ENCODE measurements around the gene GRIA1. TPM values are rescaled to one million over a fixed set of nuclear protein-coding genes. Genes with fewer than 3 reads are reported as not detected.
"Not testable (repeated sequence)": the region's sequence is repeated elsewhere in the genome, so short reads cannot be mapped to it uniquely, and the experiment has no call there.

GRIA1 gene
- total RNA-seq, 1 donor from 2014 or later, result 3.3 TPM

DNA sequence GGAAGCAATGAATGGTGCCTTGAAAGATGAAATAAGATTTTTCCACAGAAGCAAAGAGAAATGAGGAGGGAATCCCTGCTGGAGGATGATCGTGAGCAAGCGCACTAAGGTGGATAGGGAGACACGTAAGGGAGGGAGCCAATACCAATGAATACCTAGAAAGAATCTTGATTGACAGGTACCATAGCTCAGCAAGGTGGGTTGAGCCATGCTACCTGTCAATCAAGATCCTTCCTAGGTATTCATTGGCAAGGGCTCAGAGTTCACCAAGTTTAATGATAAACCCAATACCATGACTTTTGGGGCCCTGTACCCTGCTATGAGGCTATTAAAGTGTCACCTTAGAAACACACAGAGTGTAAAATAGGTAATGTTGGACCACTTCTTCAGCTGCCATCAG, 226.8 kb downstream of the GRIA1 start:
- Mint-ChIP-seq H3K4me3 (no peak overlapping the region), H3K27ac (peak overlapping the region; percentile 95), H3K4me1 (peaks cover 18% of the 10 kb centered on the region), H3K9me3 (peaks cover 5% of the 10 kb centered on the region), H3K27me3 (ENCODE audit: insufficient read depth, low read depth) (peaks cover 3% of the 10 kb centered on the region), H3K36me3 (peaks cover 9% of the 10 kb centered on the region)
- Histone ChIP-seq H2AFZ (replicated peaks) (no peak overlapping the region), H3K27me3 (no peaks in the 10 kb centered on the region), H3K4me3 (no peak overlapping the region), H4K20me1 (ENCODE audit: low read depth) (no peaks in the 10 kb centered on the region), H3K27ac (no peak overlapping the region), H3K9ac (no peak overlapping the region), H3K4me1 (no peaks in the 10 kb centered on the region), H3K9me3 (ENCODE audit: low read depth) (no peaks in the 10 kb centered on the region), H3K79me2 (ENCODE audit: low read depth) (no peaks in the 10 kb centered on the region), H3K36me3 (no peaks in the 10 kb centered on the region), H3F3A (ENCODE audit: low read depth) (no peaks in the 10 kb centered on the region), H3K4me2 (no peak overlapping the region)
- no peak for DNase-seq (ENCODE audit: low spot score)
- TF ChIP-seq EZH2 (IDR thresholded peaks at IDR 0.05) (no peak), EZH2phosphoT487 (IDR thresholded peaks at IDR 0.05) (no peak)
- TF ChIP-seq, protein P1, sequence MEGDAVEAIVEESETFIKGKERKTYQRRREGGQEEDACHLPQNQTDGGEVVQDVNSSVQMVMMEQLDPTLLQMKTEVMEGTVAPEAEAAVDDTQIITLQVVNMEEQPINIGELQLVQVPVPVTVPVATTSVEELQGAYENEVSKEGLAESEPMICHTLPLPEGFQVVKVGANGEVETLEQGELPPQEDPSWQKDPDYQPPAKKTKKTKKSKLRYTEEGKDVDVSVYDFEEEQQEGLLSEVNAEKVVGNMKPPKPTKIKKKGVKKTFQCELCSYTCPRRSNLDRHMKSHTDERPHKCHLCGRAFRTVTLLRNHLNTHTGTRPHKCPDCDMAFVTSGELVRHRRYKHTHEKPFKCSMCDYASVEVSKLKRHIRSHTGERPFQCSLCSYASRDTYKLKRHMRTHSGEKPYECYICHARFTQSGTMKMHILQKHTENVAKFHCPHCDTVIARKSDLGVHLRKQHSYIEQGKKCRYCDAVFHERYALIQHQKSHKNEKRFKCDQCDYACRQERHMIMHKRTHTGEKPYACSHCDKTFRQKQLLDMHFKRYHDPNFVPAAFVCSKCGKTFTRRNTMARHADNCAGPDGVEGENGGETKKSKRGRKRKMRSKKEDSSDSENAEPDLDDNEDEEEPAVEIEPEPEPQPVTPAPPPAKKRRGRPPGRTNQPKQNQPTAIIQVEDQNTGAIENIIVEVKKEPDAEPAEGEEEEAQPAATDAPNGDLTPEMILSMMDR (IDR thresholded peaks at IDR 0.05), result no peak

GRCh38 chr5:153718713-153719112, 228.2 kb downstream of the GRIA1 start:
- Mint-ChIP-seq H3K9me3 (peaks cover 15% of the 10 kb centered on the region), H3K27me3 (ENCODE audit: insufficient read depth, low read depth) (peaks cover 6% of the 10 kb centered on the region), H3K4me3 (no peak overlapping the region), H3K27ac (no peak overlapping the region), H3K4me1 (peaks cover 14% of the 10 kb centered on the region), H3K36me3 (peaks cover 18% of the 10 kb centered on the region)
- no peak overlapping the region for H3K4me2 ChIP-seq
- peaks cover 6% of the 10 kb centered on the region for H3K9me3 ChIP-seq (ENCODE audit: low read depth)
- H3K79me2 ChIP-seq (ENCODE audit: low read depth), result no peaks in the 10 kb centered on the region
- H3K4me1 ChIP-seq, result no peaks in the 10 kb centered on the region
- no peak for DNase-seq (ENCODE audit: low spot score)
- H3K27ac ChIP-seq, result no peak overlapping the region
- H3K27me3 ChIP-seq, result no peaks in the 10 kb centered on the region
- no peaks in the 10 kb centered on the region for H3K36me3 ChIP-seq
- H3K4me3 ChIP-seq, result no peak overlapping the region
- no peak overlapping the region for H2AFZ ChIP-seq (replicated peaks)
- no peaks in the 10 kb centered on the region for H3F3A ChIP-seq (ENCODE audit: low read depth)
- H3K9ac ChIP-seq, result no peak overlapping the region
- TF ChIP-seq, protein P1 (IDR thresholded peaks at IDR 0.05), result no peak
- TF ChIP-seq EZH2 (IDR thresholded peaks at IDR 0.05) (no peak), EZH2phosphoT487 (IDR thresholded peaks at IDR 0.05) (no peak)
- no peaks in the 10 kb centered on the region for H4K20me1 ChIP-seq (ENCODE audit: low read depth)

- Histone ChIP-seq H4K20me1 (ENCODE audit: low read depth) (no peaks in the 10 kb centered on the region), H3K4me1 (no peaks in the 10 kb centered on the region), H3K4me3 (no peak overlapping the region)
These were observed 228.9 kb downstream of the GRIA1 start for GRCh38 chr5:153719324-153719723.

DNA sequence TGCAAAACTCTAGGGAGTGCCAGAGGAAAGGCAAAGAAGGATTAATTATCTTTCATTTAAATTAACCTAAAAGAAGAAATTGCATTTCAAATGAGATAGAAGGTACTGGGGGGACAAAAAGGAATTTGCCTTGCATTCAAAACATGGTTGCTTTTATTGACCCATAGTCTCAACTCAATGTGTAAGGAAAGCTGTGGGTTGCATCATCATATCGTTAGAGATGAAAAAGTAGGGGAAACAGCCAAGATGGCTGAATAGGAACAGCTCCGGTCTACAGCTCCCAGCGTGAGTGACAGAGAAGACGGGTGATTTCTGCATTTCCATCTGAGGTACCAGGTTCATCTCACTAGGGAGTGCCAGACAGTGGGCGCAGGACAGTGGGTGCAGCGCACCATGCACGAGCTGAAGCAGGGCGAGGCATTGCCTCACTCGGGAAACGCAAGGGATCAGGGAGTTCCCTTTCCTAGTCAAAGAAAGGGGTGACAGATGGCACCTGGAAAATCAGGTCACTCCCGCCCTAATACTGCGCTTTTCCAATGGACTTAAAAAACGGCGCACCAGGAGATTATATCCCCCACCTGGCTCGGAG, 232.6 kb downstream of the GRIA1 start:
- not testable (repeated sequence) for H3K4me3 Mint-ChIP-seq; H3K27ac ChIP-seq; H3K27me3 Mint-ChIP-seq (ENCODE audit: insufficient read depth, low read depth); H2AFZ ChIP-seq (replicated peaks); H3K9ac ChIP-seq; H3K9me3 ChIP-seq (ENCODE audit: low read depth); H3K79me2 ChIP-seq (ENCODE audit: low read depth); H4K20me1 ChIP-seq (ENCODE audit: low read depth); H3K4me2 ChIP-seq; H3K27me3 ChIP-seq; H3K36me3 ChIP-seq; H3K27ac Mint-ChIP-seq; H3F3A ChIP-seq (ENCODE audit: low read depth); H3K4me1 ChIP-seq; H3K4me1 Mint-ChIP-seq; H3K4me3 ChIP-seq; DNase-seq (ENCODE audit: low spot score)
- peaks cover 20% of the 10 kb centered on the region for H3K9me3 Mint-ChIP-seq
- H3K36me3 Mint-ChIP-seq, result peaks cover 13% of the 10 kb centered on the region

More at GRCh38 chr5:153719324-153719723, 228.9 kb downstream of the GRIA1 start:
- Histone ChIP-seq H3K27ac (no peak overlapping the region), H3K9me3 (ENCODE audit: low read depth) (peaks cover 6% of the 10 kb centered on the region), H2AFZ (replicated peaks) (no peak overlapping the region), H3K4me2 (no peak overlapping the region), H3K27me3 (no peaks in the 10 kb centered on the region), H3K9ac (no peak overlapping the region), H3F3A (ENCODE audit: low read depth) (no peaks in the 10 kb centered on the region), H3K36me3 (no peaks in the 10 kb centered on the region), H3K79me2 (ENCODE audit: low read depth) (no peaks in the 10 kb centered on the region)
- DNase-seq (ENCODE audit: low spot score), result no peak
- peaks cover 9% of the 10 kb centered on the region for H3K4me1 Mint-ChIP-seq
- peaks cover 6% of the 10 kb centered on the region for H3K27me3 Mint-ChIP-seq (ENCODE audit: insufficient read depth, low read depth)
- peaks cover 15% of the 10 kb centered on the region for H3K9me3 Mint-ChIP-seq
- no peak overlapping the region for H3K4me3 Mint-ChIP-seq
- H3K27ac Mint-ChIP-seq, result no peak overlapping the region
- H3K36me3 Mint-ChIP-seq, result peaks cover 18% of the 10 kb centered on the region
- TF ChIP-seq EZH2 (IDR thresholded peaks at IDR 0.05) (no peak), EZH2phosphoT487 (IDR thresholded peaks at IDR 0.05) (no peak)
- TF ChIP-seq, protein P1 (IDR thresholded peaks at IDR 0.05), result no peak

Measured in neural progenitor cell (in vitro differentiated cells).